HTR-8/SVneo (cell line): ENCODE measurements around the gene XG.
A peak's percentile ranks its signal among the peaks of the same experiment; 100 is the strongest.
"Not testable (repeated sequence)": the region's sequence is repeated elsewhere in the genome, so short reads cannot be mapped to it uniquely, and the experiment has no call there.

Experiments
- DNase-seq: peaks from one replicate; pipeline ENCODE4 v3.0.0; 2011; ENCODE audit warnings: low spot score, mixed read lengths; ENCODE audit not compliant: insufficient read length
- FAIRE-seq: peaks from 2 replicates; lab custom pipeline; 2011; peaks lifted over from hg19 to GRCh38; lab: Jason Lieb, UNC

XG gene

GRCh38 chrX:2751874-2752300, at the start of gene XG:
XG (plus strand) TSS chrX:2752040; CDS start chrX:2752275, 235 bp downstream.
- FAIRE-seq, DNase-seq: not testable (repeated sequence)

- no peak for DNase-seq
- FAIRE-seq: no peak
These were observed 47.9 kb upstream of the XG start for GRCh38 chrX:2703991-2704369.

GRCh38 chrX:2705046-2705832, 46.6 kb upstream of the XG start:
- DNase-seq (no peak), FAIRE-seq (no peak)

- peak; percentile 72 for DNase-seq
- peak; percentile 59 for FAIRE-seq
These were observed 44.5 kb upstream of the XG start for GRCh38 chrX:2707334-2707760.

- DNase-seq (no peak), FAIRE-seq (no peak)
These were observed 43.8 kb upstream of the XG start for GRCh38 chrX:2708021-2708420.

GRCh38 chrX:2708592-2709188, 43.1 kb upstream of the XG start:
- no peak for FAIRE-seq
- DNase-seq: no peak

- FAIRE-seq (no peak), DNase-seq (no peak)
These were observed 42.3 kb upstream of the XG start for GRCh38 chrX:2709556-2709955.

GRCh38 chrX:2710041-2710840, 41.6 kb upstream of the XG start:
- FAIRE-seq: no peak
- DNase-seq: peak; percentile 63

- no peak for FAIRE-seq
These were observed 40.4 kb upstream of the XG start for GRCh38 chrX:2711441-2711840.

GRCh38 chrX:2712428-2712827, 39.4 kb upstream of the XG start:
- FAIRE-seq (no peak), DNase-seq (no peak)

More at GRCh38 chrX:2711441-2711840, 40.4 kb upstream of the XG start:
- no peak for DNase-seq

GRCh38 chrX:2712890-2713840, 38.7 kb upstream of the XG start:
- peak; percentile 91 for FAIRE-seq
- DNase-seq: no peak

GRCh38 chrX:2714551-2714950, 37.3 kb upstream of the XG start:
- DNase-seq (no peak), FAIRE-seq (no peak)

- no peak for FAIRE-seq
- no peak for DNase-seq
These were observed 36.7 kb upstream of the XG start for GRCh38 chrX:2715066-2715600.

GRCh38 chrX:2717312-2717711, 34.5 kb upstream of the XG start:
- FAIRE-seq: no peak
- DNase-seq: no peak

GRCh38 chrX:2718821-2719220, 33.0 kb upstream of the XG start:
- FAIRE-seq: no peak
- DNase-seq: no peak

GRCh38 chrX:2719774-2720447, 31.9 kb upstream of the XG start:
- no peak for FAIRE-seq
- DNase-seq: no peak

GRCh38 chrX:2723286-2723879, 28.5 kb upstream of the XG start:
- DNase-seq (no peak), FAIRE-seq (no peak)

GRCh38 chrX:2727264-2727663, 24.6 kb upstream of the XG start:
- FAIRE-seq: not testable (repeated sequence)

GRCh38 chrX:2732076-2732475, 19.8 kb upstream of the XG start:
- FAIRE-seq (no peak), DNase-seq (no peak)

More at GRCh38 chrX:2727264-2727663, 24.6 kb upstream of the XG start:
- DNase-seq: not testable (repeated sequence)
